GM18520 (cell line): ENCODE measurements around the gene CYBA.

ENCODE experiments used
- ATAC-seq: cut with Tn5 transposase; IDR thresholded peaks from one replicate; pipeline ENCODE4 v1.9.1; 2021; ENCODE audit not compliant: unreplicated experiment

Gene CYBA

DNA sequence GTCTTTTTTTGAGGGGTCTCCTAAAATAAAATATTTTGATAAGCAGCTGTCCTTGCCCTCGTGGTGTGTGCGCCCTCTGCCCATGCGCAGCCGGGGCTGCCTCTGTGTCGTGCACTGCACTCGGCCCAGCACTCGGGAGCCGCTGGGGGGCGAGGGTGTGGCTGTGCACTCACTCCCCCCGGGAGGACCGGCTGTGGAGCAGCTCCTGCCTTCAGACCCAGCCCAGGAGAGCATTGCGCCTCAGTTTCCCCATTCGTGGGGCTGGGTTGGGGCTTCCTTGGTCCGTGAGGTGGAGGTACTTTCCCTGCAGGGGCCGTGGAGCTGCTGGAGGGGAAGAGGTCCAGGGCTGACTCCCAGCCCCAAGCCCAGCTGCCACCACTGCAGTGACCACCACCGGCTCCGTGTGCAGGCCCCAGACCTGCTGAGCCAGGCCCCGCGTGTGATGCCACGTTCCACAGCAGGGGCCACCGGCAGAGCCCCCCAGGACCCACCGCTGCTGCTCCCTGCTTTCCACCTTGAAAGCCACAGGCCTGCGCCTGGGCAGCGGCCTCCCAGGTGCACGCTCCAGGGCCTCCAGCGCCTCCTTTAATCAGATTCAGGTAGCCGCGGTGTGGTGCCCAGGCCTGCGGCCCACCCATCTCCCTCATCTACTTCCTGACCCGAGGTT is 18.8 kb downstream of the CYBA start:
- ATAC-seq, result no peak

DNA sequence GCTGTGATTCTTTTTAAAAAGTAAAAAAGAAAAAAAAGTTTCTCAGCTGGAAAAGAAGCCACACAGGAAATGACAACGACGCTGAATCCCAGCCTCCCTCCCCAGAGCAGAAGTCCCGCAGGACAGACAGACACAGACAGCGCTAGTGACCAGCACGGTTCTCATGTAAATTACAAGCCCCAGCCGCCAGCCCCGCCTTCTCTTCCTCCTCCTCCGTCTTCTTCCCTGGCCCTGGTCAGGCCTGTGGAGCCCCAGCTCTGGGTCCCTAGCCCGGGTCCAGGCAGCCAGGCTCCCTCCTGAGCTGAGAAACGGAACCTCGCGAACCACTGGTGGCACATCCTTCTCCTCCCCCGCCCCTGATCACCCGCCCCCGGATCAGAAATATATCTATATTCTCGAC is 19.5 kb downstream of the CYBA start:
- no peak for ATAC-seq

- no peak for ATAC-seq
Observed at GRCh38 chr16:88630941-88631340, 19.9 kb downstream of the CYBA start.

DNA sequence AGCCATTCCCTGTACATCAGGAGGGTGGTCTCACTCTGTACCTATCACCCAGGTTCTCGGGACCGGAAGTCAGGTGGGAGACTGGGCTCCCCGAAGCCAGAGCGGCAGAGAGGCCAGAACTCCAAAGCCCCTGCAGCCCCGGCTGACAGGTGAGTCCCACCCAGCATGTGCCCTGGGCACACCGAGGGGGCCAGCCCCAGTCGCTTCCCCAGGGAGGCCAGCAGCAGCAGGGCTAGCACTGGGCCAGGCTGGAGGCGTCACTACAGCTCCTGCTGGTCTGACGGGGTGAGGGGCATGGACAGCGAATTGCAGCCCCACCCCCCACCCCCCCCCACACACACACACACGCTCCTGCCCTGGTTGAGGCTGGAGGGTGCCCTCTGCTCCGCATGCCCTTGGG is 20.4 kb downstream of the CYBA start:
- no peak for ATAC-seq

DNA sequence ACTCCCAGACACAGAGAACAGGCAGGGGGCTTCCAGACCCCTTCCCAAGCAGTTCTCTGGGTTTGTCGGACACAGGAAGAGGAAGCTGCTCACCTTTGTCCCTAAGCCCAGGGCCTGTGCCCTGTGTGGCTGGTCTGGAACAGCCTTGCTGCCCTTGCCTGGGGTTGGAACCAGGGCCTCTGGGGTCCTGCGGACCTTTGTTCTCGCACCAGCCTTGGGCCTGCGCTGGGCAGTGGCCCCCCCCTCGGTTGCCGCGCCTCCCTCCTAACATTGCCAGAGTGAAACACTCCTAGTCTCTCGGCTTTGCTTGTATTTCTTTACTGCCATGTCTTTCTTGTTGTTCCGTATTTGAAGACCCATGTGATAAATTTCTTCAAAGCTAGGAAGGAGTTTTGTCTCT is 21.0 kb downstream of the CYBA start:
- ATAC-seq, result no peak

- ATAC-seq, result no peak
Observed at GRCh38 chr16:88628512-88628974, 22.3 kb downstream of the CYBA start.

GRCh38 chr16:88627531-88628411 is 23.1 kb downstream of the CYBA start:
- no peak for ATAC-seq

GRCh38 chr16:88626646-88627045 is 24.2 kb downstream of the CYBA start:
- no peak for ATAC-seq

GRCh38 chr16:88624977-88625576 is 25.8 kb downstream of the CYBA start:
- no peak for ATAC-seq

DNA sequence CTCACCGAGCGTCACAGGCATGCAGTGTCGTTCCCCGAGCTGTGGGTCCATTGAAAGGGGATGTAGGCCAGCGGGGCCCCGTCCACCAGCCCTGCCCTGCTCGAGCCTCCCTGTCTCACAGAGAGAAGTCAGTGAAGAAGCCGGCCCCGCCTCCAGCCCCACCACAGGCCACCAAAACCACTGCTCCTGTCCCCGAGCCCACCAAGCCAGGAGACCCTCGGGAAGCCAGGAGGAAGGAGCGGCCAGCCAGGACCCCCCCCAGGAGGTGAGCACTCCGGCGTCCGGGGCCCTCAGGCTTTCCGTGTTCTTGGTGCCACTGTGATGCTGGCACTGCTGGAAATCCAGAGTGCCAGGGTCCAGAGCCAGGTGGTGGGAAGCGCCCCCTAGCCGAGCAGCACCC is 26.4 kb downstream of the CYBA start:
- ATAC-seq, result no peak

GRCh38 chr16:88623858-88624257 is 27.0 kb downstream of the CYBA start:
- ATAC-seq, result no peak

- ATAC-seq, result no peak
Observed at GRCh38 chr16:88622866-88623265, 28.0 kb downstream of the CYBA start.

DNA sequence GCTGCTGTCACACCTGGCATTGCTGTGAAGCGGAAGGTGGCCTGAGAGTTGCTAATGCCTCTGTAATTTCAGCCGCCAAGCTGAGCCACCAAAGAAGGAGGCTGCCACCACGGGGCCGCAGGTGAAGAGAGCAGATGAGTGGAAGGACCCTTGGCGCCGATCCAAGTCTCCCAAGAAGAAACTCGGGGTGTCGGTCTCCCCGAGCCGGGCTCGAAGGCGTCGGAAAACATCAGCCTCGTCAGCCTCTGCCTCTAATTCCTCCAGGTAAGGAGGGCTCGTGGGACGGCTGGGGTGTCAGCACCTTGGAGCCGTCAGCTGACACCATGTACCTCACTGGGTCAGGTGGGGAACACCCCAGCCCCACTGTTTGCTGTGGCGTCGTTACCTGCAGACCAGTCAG is 28.7 kb downstream of the CYBA start:
- ATAC-seq, result no peak

DNA sequence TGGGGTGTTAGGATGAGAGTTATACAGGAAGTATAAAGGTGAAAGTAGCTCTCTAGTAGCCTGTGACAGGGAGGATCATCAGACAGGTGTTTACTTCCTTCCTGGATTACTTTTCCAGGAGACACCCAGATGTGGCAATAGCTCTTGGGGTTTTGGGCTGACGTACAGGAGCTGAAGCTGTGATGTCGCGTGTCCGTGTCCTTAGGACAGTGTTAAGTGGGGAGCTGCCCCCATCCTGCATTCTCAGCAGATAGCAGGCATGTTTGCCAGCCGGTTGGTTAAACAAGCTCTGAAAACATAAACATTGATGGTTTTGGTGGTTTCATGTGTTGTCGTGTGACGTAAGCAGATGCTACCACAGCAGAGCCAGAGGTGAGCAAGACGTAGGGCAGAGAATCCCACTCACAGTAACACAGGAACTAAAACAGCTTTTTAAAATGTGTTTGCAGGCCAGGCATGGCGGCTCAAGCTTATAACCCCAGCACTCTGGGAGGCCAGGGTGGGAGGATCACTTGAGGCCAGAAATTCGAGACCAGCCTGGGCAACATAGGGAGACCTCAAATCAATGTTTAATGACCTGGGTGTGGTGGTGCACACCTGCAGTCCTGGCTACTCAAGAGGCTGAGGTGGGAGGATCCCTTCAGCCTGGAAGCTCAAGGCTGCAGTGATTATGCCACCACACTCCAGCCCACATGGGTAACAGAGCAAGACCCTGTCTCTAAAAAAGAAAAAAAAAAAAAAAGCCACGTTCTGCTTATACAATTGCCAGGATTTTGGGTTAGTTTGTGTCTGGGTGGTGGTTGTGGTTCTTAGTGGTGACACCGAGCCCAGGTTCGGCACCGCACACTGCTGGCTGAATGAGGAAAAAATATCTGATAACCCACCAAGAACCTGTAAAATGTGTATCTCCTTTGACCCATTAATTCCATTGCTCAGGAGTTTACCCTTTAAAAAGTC is 30.7 kb downstream of the CYBA start:
- ATAC-seq, result no peak

DNA sequence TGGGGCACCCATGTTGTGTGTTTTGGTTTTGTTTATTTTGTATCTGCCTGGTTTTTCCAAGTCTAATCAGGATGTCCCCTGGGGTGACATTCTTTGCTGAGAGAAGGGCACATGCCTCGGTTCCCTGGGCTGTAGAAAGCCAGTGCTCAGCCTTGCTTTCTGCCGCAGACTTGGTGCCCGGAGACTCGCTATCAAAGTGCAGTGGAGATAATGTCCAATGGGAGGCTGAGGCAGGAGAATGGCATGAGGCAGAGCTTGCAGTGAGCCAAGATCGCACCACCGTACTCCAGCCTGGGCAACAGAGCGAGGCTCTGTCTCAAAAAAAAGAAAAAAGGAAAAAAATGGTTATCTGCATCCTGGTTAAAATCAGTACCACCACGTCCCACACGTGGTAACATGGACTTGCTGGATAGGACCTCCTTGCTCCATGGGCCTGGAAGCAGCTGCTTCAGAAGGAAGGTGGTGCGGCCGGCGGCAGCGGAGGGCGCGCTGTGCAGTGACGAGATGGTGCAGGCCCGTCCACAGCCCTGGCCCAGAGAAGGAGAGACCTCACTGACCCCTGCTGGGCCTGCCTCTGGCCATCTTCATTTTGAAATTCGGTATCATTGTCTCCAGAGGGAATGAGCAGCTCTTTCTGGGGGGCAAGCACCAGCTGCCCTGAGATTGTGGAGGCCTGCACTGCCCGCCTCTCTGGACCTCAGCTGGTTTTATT is 31.7 kb downstream of the CYBA start:
- no peak for ATAC-seq

DNA sequence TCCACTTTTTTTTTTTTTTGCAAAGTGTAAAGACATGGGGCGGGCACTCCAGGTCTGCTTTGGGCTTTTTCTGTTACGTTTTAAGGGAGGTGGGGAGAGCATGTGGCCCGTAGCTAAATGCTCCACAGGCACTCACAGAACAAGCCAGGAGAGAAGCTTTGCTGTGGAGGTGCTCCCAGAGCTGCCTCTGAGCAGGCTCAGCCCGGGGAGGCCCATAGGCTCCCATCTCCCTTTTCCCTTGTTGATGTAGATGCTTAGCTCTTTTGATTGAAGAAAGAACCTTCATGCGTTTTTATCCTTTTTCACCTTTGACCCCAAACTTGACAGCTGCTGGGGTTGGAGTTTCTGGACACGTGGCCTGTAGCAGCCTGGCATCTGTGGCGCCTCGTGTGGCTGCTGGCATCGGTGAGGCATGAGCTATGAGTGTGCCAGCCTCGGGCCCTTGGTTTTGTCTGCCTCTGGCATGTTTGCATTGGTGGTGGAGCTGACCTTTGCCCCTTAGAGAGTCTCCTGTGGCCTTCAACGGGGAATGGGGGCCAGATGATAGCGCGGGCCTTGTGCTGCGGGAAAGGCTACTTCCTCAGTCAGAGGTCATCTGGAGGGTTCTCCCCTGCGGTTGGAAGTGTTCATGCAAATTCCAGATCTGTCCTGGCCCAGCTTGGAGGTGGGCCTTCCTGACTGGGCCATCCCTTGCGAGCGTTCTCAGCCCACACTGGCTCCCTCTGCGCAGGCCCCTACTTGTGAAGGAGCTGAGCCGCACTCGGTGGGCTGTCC is 32.5 kb downstream of the CYBA start:
- no peak for ATAC-seq

DNA sequence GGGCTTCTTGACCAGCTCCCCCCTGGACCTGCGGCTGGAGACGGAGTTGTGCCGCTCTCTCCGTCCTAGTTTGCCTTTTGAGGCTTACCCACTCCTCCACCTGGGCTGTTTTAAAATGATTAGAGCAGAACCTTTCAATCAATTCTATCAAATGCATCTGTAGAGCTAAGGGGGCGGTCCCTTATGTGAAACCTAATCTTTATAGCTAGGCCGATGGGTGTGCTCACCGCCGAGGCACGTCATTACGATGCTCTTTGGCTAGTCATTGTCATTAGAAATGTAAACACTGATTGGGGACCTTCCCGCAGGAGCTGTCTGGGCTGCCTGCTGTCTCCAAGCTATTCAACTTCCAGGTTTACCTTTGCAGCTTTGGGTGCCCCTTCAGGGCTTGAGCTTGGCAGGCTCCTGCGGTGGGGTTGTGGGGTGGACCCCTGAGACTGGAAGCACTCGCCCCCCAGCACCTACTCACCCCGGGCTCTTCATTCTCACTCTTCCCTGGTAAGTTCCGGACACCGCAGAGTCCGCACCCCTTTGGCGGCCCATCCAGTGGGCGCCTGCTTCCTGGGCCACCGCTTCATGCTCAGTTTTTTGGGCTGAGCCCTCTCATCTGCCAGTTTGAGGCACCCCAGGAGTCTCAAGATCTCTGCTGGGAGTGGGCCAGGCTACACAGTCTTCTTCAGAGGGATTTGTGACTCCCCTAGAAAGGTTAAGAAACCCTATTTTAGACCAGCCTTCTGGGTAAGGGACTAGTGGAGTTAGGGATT is 33.4 kb downstream of the CYBA start:
- ATAC-seq, result no peak

DNA sequence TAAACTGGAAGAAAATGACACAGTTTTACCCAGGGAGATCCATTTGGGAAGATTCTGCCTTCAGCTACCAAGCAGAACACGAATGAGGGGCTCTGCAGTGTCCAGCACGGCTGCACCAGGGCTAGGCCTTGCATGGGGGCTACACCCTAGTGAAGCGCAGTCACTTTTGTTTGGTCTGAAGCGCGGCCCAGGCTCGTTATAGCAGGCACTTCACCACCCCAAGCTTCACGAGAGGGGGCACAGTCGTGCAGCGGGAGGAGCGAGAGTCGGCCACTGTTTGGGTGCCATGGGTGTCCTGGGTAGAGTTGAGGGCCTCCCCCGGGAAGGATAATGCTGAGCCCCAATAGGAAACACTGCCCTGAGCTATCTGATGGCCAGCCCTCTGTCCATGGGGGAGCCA is 34.1 kb downstream of the CYBA start:
- ATAC-seq, result no peak

- ATAC-seq, result no peak
Observed at GRCh38 chr16:88616320-88616719, 34.5 kb downstream of the CYBA start.
